K562 (cell line): ENCODE measurements around the gene PRC1. TPM values are rescaled to one million over a fixed set of nuclear protein-coding genes. Genes with fewer than 3 reads are reported as not detected.
A peak's percentile ranks its signal among the peaks of the same experiment; 100 is the strongest.

ENCODE experiments used
- ATF7 ChIP-seq: fragments of 450-650 bp; IDR thresholded peaks from 2 replicates; pipeline ENCODE4 v1.7.1; 2014; ENCODE audit warnings: mild to moderate bottlenecking, moderate library complexity
- CEBPG ChIP-seq, 3 experiments: fragments of 200-800 bp in 1 of 3; sonication (Bioruptor generic) in 1 of 3; sonication (generic) in 1 of 3; formaldehyde crosslinking in 1 of 3; IDR thresholded peaks in 2 of 3; conservative IDR thresholded peaks in 1 of 3; 2 replicates each; pipeline versions ENCODE4 v1.6.1 to v1.8.0; 2016 to 2022; ENCODE audit warnings: missing compliant biosample characterization in 2 of 3, missing genetic modification characterization in 2 of 3, mild to moderate bottlenecking in 1 of 3, missing genetic modification reagents in 1 of 3
- CGGBP1 ChIP-seq: fragments of 250-450 bp; sonication (Bioruptor Pico); IDR thresholded peaks from 2 replicates; pipeline ENCODE4 v1.9.0; 2021; ENCODE audit warnings: mild to moderate bottlenecking
- ETV6 ChIP-seq, 3 experiments: fragments of 150-350 bp in 1 of 3; sonication (generic) in 1 of 3; formaldehyde crosslinking in 1 of 3; IDR thresholded peaks; 2 replicates each; pipeline versions ENCODE4 v1.6.1 to v1.8.0; 2014 to 2022; ENCODE audit warnings: borderline replicate concordance in 2 of 3, low read depth in 2 of 3, antibody characterized with exemption in 1 of 3, low read length in 1 of 3, mild to moderate bottlenecking in 1 of 3, missing genetic modification reagents in 1 of 3
- HDAC1 ChIP-seq, 2 experiments: fragments of 450-650 bp; IDR thresholded peaks; 2 replicates each; pipeline ENCODE4 v1.6.1; 2016 to 2017; ENCODE audit warnings: inconsistent platforms in 1 of 2, mild to moderate bottlenecking in 1 of 2, moderate library complexity in 1 of 2
- KDM1A ChIP-seq, 2 experiments: fragments of 450-650 bp; IDR thresholded peaks; 2 replicates each; pipeline ENCODE4 v1.6.1; 2016; ENCODE audit warnings: mild to moderate bottlenecking in 2 of 2
- MEF2D ChIP-seq: conservative IDR thresholded peaks from 2 replicates; pipeline ENCODE4 v1.6.1; 2016; ENCODE audit warnings: low read depth, missing genetic modification characterization, missing compliant biosample characterization
- NFXL1 ChIP-seq: fragments of 450-650 bp; formaldehyde crosslinking; IDR thresholded peaks from 2 replicates; pipeline ENCODE4 v1.4.0; 2021; ENCODE audit warnings: mild to moderate bottlenecking
- ZNF398 ChIP-seq: fragments of 250-450 bp; sonication (Bioruptor Pico); IDR thresholded peaks from 2 replicates; pipeline ENCODE4 v1.8.0; 2021; ENCODE audit warnings: moderate library complexity, mild to moderate bottlenecking, inconsistent platforms
- ZNF589 ChIP-seq: fragments of 200-800 bp; sonication (Bioruptor generic); IDR thresholded peaks from 2 replicates; pipeline ENCODE4 v1.6.1; 2016; ENCODE audit warnings: low read depth, missing genetic modification characterization, missing compliant biosample characterization
- ZNF740 ChIP-seq, 3 experiments: fragments of 200-800 bp in 1 of 3; sonication (Bioruptor generic) in 1 of 3; sonication (generic) in 1 of 3; formaldehyde crosslinking in 1 of 3; IDR thresholded peaks; 2 replicates each; pipeline versions ENCODE4 v1.6.1 to v1.8.0; 2016 to 2022; ENCODE audit warnings: mild to moderate bottlenecking in 2 of 3, missing compliant biosample characterization in 2 of 3, missing genetic modification characterization in 2 of 3, missing genetic modification reagents in 1 of 3
- ZNF764 ChIP-seq: fragments of 250-450 bp; sonication (Bioruptor Pico); IDR thresholded peaks from 2 replicates; pipeline ENCODE4 v1.4.0; 2020; ENCODE audit warnings: low read depth, mild to moderate bottlenecking, moderate library complexity
- polyA plus RNA-seq, 8 experiments: library from polyadenylated mRNA; depleted of rRNA in 4 of 8; stranded (reverse) in 5 of 8; unstranded in 3 of 8; fragments of >200 nt; fragmentation: Nextera tagmentation in 2 of 8; fragmentation: Illumina TruSeq in 1 of 8; extraction: Ambion mirVana in 2 of 8; extraction: Trizol in 1 of 8; gene quantifications; 2 replicates each; pipeline versions ENCODE4 v1.2.1 to v1.2.3, GENCODE V29; 2011 to 2014; ENCODE audit warnings: inconsistent platforms in 1 of 8, missing spikeins in 1 of 8
- total RNA-seq, 7 experiments: library from RNA; depleted of rRNA in 6 of 7; stranded (reverse); fragments of >200 nt in 6 of 7; fragmentation: Illumina TruSeq in 2 of 7; extraction: Trizol in 2 of 7; gene quantifications; 2 replicates each; pipeline versions ENCODE4 v1.2.1 to v1.2.3, GENCODE V29; 2011 to 2021; ENCODE audit warnings: low replicate concordance in 1 of 7
- TF ChIP-seq, protein P1 (sequence below): fragments of 450-650 bp; IDR thresholded peaks from 2 replicates; pipeline ENCODE4 v1.7.1; 2018; ENCODE audit warnings: mild to moderate bottlenecking, low read depth; ENCODE audit not compliant: partially characterized antibody
- TF ChIP-seq, protein P2 (sequence below), 3 experiments: fragments of 200-800 bp in 1 of 3; fragments of 250-450 bp in 1 of 3; fragments of 450-650 bp in 1 of 3; sonication (Bioruptor Pico) in 1 of 3; sonication (Bioruptor generic) in 1 of 3; formaldehyde crosslinking in 1 of 3; IDR thresholded peaks; 2 replicates each; pipeline versions ENCODE4 v1.6.1 to v1.8.0; 2016 to 2022; ENCODE audit warnings: mild to moderate bottlenecking in 2 of 3, missing genetic modification characterization in 2 of 3, missing compliant biosample characterization in 1 of 3, moderate library complexity in 1 of 3

PRC1 gene
- total and polyA plus RNA-seq, 9 of the 15 experiments (the other 6 are each of a cell fraction or from before 2014, with no cell fraction given): 156 to 391 (median 240) TPM

DNA sequence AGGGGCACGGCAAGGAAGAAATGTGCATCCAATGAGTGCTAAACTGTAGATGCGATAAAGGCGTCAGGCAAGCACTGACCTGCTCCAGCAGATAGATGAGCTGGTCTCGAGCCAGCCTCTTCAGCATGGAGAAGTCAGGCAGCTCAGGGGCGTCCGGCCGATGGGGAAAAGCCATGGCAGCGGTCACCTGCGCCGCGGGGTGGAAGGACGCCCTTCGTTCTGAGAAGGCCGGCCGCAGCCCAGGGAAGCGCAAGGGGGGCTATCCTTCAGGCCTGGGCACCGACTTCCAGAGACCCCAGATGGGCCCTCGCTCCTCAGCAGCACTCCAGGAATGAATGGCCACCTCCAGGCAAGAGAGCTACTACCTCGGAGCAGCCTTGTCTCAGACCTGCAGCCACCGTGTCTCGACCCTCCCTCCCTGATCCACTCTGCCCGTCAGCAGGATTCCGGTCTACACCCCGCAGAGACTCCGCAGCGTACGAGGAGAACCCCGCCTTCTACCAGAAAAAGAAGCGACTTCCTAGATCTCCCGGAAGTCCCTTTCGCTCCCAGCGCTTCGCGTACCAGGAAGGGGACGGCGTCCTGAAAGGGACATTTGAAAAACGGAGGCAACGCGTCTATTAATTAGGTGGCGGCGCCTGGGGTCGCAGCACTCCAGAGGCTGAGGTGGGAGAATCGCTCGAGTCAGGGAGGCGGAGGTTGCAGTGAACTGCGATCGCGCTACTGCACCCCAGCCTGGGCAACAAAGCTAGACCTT lies 27.9 kb upstream of the PRC1 start, which contains the start of gene VPS33B (continued):
- TF ChIP-seq, protein P1, sequence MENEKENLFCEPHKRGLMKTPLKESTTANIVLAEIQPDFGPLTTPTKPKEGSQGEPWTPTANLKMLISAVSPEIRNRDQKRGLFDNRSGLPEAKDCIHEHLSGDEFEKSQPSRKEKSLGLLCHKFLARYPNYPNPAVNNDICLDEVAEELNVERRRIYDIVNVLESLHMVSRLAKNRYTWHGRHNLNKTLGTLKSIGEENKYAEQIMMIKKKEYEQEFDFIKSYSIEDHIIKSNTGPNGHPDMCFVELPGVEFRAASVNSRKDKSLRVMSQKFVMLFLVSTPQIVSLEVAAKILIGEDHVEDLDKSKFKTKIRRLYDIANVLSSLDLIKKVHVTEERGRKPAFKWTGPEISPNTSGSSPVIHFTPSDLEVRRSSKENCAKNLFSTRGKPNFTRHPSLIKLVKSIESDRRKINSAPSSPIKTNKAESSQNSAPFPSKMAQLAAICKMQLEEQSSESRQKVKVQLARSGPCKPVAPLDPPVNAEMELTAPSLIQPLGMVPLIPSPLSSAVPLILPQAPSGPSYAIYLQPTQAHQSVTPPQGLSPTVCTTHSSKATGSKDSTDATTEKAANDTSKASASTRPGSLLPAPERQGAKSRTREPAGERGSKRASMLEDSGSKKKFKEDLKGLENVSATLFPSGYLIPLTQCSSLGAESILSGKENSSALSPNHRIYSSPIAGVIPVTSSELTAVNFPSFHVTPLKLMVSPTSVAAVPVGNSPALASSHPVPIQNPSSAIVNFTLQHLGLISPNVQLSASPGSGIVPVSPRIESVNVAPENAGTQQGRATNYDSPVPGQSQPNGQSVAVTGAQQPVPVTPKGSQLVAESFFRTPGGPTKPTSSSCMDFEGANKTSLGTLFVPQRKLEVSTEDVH: peak; percentile 87
- TF ChIP-seq NFXL1 (CRISPR knock-in tag) (no peak), ZNF398 (CRISPR knock-in tag) (no peak), ETV6 (IDR thresholded peaks at IDR 0.05; ENCODE audit: borderline replicate concordance in 1 of 2, low read depth in 2 of 2, low read length in 1 of 2) (peak; percentile 71 to 78; a peak in 2 of 4 replicates), ETV6 (CRISPR knock-in tag; IDR thresholded peaks at IDR 0.05; ENCODE audit: borderline replicate concordance) (no peak), ZNF589 (no peak; the same call in 1 of the 2 replicates), KDM1A (IDR thresholded peaks at IDR 0.05) (no peak), CGGBP1 (CRISPR knock-in tag) (no peak), HDAC1 (IDR thresholded peaks at IDR 0.05) (peak in 1 of 2 experiments; percentile 74; a peak in 2 of 4 replicates), ZNF740 (CRISPR knock-in tag; IDR thresholded peaks at IDR 0.05) (no peak), ZNF740 (tag; IDR thresholded peaks at IDR 0.05) (no peak), CEBPG (CRISPR knock-in tag; IDR thresholded peaks at IDR 0.05) (0 out of 2 replicates have a peak, but pooled peaks have one; percentile 13), CEBPG (tag; conservative IDR thresholded peaks at IDR 0.05 in 1 of 2, IDR thresholded peaks at IDR 0.05 in 1 of 2) (no peak), MEF2D (no peak), ATF7 (peak; percentile 32; the same call in 1 of the 2 replicates), ZNF764 (CRISPR knock-in tag) (no peak)
- TF ChIP-seq, protein P2, sequence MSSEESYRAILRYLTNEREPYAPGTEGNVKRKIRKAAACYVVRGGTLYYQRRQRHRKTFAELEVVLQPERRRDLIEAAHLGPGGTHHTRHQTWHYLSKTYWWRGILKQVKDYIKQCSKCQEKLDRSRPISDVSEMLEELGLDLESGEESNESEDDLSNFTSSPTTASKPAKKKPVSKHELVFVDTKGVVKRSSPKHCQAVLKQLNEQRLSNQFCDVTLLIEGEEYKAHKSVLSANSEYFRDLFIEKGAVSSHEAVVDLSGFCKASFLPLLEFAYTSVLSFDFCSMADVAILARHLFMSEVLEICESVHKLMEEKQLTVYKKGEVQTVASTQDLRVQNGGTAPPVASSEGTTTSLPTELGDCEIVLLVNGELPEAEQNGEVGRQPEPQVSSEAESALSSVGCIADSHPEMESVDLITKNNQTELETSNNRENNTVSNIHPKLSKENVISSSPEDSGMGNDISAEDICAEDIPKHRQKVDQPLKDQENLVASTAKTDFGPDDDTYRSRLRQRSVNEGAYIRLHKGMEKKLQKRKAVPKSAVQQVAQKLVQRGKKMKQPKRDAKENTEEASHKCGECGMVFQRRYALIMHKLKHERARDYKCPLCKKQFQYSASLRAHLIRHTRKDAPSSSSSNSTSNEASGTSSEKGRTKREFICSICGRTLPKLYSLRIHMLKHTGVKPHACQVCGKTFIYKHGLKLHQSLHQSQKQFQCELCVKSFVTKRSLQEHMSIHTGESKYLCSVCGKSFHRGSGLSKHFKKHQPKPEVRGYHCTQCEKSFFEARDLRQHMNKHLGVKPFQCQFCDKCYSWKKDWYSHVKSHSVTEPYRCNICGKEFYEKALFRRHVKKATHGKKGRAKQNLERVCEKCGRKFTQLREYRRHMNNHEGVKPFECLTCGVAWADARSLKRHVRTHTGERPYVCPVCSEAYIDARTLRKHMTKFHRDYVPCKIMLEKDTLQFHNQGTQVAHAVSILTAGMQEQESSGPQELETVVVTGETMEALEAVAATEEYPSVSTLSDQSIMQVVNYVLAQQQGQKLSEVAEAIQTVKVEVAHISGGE (CRISPR knock-in tag; IDR thresholded peaks at IDR 0.05): peak in 1 of 3 experiments; percentile 87; a peak in 2 of 6 replicates
